ENCODE results near the gene SLC16A2. TPM values are rescaled to one million over a fixed set of nuclear protein-coding genes. Genes with fewer than 3 reads are reported as not detected.

SLC16A2 gene
- total RNA-seq = not detected

GRCh38 chrX:74421036-74421739 is at the start of gene SLC16A2:
TSS of gene SLC16A2 (plus strand) at chrX:74421493. CDS start at chrX:74421638, 145 bp downstream.
- Mint-ChIP-seq H3K36me3 (ENCODE audit: low read depth) (no peaks in the 10 kb centered on the region), H3K27me3 (ENCODE audit: low read depth) (peaks cover 26% of the 10 kb centered on the region), H3K4me3 (peak within 1 kb of the TSS; percentile 60), H3K27ac (no peak within 1 kb of the TSS), H3K4me1 (ENCODE audit: low read depth) (peaks cover 12% of the 10 kb centered on the region), H3K9me3 (ENCODE audit: insufficient read depth) (no peaks in the 10 kb centered on the region)
- ChIA-PET CTCF (no interaction called here), POLR2A (no interaction called here)
- ATAC-seq (peak; percentile 52), DNase-seq (peak; percentile 29)

- no peak overlapping the region for H3K4me3 Mint-ChIP-seq
- POLR2A ChIA-PET = no interaction called here
- ATAC-seq (no peak), DNase-seq (no peak)
- no peaks in the 10 kb centered on the region for H3K36me3 Mint-ChIP-seq (ENCODE audit: low read depth)
- no peaks in the 10 kb centered on the region for H3K9me3 Mint-ChIP-seq (ENCODE audit: insufficient read depth)
- CTCF ChIA-PET = interaction anchor here (1.4 kb wide), 1 partner anchor 12 kb away, joined by 3 read pairs; no protein-coding TSS in a partner anchor
- no peaks in the 10 kb centered on the region for H3K4me1 Mint-ChIP-seq (ENCODE audit: low read depth)
- H3K27me3 Mint-ChIP-seq (ENCODE audit: low read depth) = no peaks in the 10 kb centered on the region
- H3K27ac Mint-ChIP-seq = no peak overlapping the region
Measured at GRCh38 chrX:74372272-74372671, 49.0 kb upstream of the SLC16A2 start.

GRCh38 chrX:74377282-74377681 is 44.0 kb upstream of the SLC16A2 start:
- ATAC-seq (no peak), DNase-seq (no peak)
- ChIA-PET POLR2A (no interaction called here), CTCF (no interaction called here)
- H3K27ac Mint-ChIP-seq = no peak overlapping the region
- H3K4me3 Mint-ChIP-seq = no peak overlapping the region
- no peaks in the 10 kb centered on the region for H3K27me3 Mint-ChIP-seq (ENCODE audit: low read depth)
- no peaks in the 10 kb centered on the region for H3K4me1 Mint-ChIP-seq (ENCODE audit: low read depth)
- no peaks in the 10 kb centered on the region for H3K36me3 Mint-ChIP-seq (ENCODE audit: low read depth)
- no peaks in the 10 kb centered on the region for H3K9me3 Mint-ChIP-seq (ENCODE audit: insufficient read depth)

- Mint-ChIP-seq H3K4me1 (ENCODE audit: low read depth) (no peaks in the 10 kb centered on the region), H3K27me3 (ENCODE audit: low read depth) (peaks cover 6% of the 10 kb centered on the region), H3K36me3 (ENCODE audit: low read depth) (no peaks in the 10 kb centered on the region), H3K27ac (no peak overlapping the region), H3K4me3 (no peak overlapping the region), H3K9me3 (ENCODE audit: insufficient read depth) (no peaks in the 10 kb centered on the region)
- ATAC-seq (peak; percentile 65), DNase-seq (peak; percentile 61)
- CTCF ChIA-PET = interaction anchor here (3.8 kb wide), 1 partner anchor 164 kb away, joined by 16 read pairs; no protein-coding TSS in a partner anchor
- POLR2A ChIA-PET = no interaction called here
Measured at GRCh38 chrX:74382613-74383012, 38.7 kb upstream of the SLC16A2 start.

- no peaks in the 10 kb centered on the region for H3K36me3 Mint-ChIP-seq (ENCODE audit: low read depth)
- ChIA-PET POLR2A (no interaction called here), CTCF (interaction anchor here (1.1 to 3.8 kb wide), 3 partner anchors 11 to 163 kb away, joined by 3 to 16 read pairs (median 4); no protein-coding TSS in a partner anchor)
- no peak overlapping the region for H3K27ac Mint-ChIP-seq
- H3K4me1 Mint-ChIP-seq (ENCODE audit: low read depth) = no peaks in the 10 kb centered on the region
- H3K4me3 Mint-ChIP-seq = no peak overlapping the region
- DNase-seq (peak; percentile 30), ATAC-seq (no peak)
- no peaks in the 10 kb centered on the region for H3K9me3 Mint-ChIP-seq (ENCODE audit: insufficient read depth)
- peaks cover 6% of the 10 kb centered on the region for H3K27me3 Mint-ChIP-seq (ENCODE audit: low read depth)
Measured at GRCh38 chrX:74383611-74384010, 37.7 kb upstream of the SLC16A2 start.

- CTCF ChIA-PET = no interaction called here
- no peak overlapping the region for H3K27ac Mint-ChIP-seq
- ATAC-seq = no peak
- H3K4me1 Mint-ChIP-seq (ENCODE audit: low read depth) = no peaks in the 10 kb centered on the region
- H3K36me3 Mint-ChIP-seq (ENCODE audit: low read depth) = no peaks in the 10 kb centered on the region
- no peak overlapping the region for H3K4me3 Mint-ChIP-seq
- H3K27me3 Mint-ChIP-seq (ENCODE audit: low read depth) = peaks cover 13% of the 10 kb centered on the region
- POLR2A ChIA-PET = no interaction called here
- no peaks in the 10 kb centered on the region for H3K9me3 Mint-ChIP-seq (ENCODE audit: insufficient read depth)
- no peak for DNase-seq
Measured at GRCh38 chrX:74389016-74389722, 32.1 kb upstream of the SLC16A2 start.

GRCh38 chrX:74395556-74395955 is 25.7 kb upstream of the SLC16A2 start:
- H3K4me3 Mint-ChIP-seq = no peak overlapping the region
- no peaks in the 10 kb centered on the region for H3K4me1 Mint-ChIP-seq (ENCODE audit: low read depth)
- DNase-seq = no peak
- no peaks in the 10 kb centered on the region for H3K36me3 Mint-ChIP-seq (ENCODE audit: low read depth)
- no peak overlapping the region for H3K27ac Mint-ChIP-seq
- H3K27me3 Mint-ChIP-seq (ENCODE audit: low read depth) = peaks cover 3% of the 10 kb centered on the region
- no peaks in the 10 kb centered on the region for H3K9me3 Mint-ChIP-seq (ENCODE audit: insufficient read depth)
- CTCF ChIA-PET = no interaction called here
- POLR2A ChIA-PET = no interaction called here
- no peak for ATAC-seq

GRCh38 chrX:74405973-74406489 is 15.3 kb upstream of the SLC16A2 start:
- no peaks in the 10 kb centered on the region for H3K9me3 Mint-ChIP-seq (ENCODE audit: insufficient read depth)
- ChIA-PET CTCF (no interaction called here), POLR2A (no interaction called here)
- ATAC-seq (no peak), DNase-seq (no peak)
- no peak overlapping the region for H3K4me3 Mint-ChIP-seq
- H3K36me3 Mint-ChIP-seq (ENCODE audit: low read depth) = no peaks in the 10 kb centered on the region
- no peaks in the 10 kb centered on the region for H3K27me3 Mint-ChIP-seq (ENCODE audit: low read depth)
- no peaks in the 10 kb centered on the region for H3K4me1 Mint-ChIP-seq (ENCODE audit: low read depth)
- no peak overlapping the region for H3K27ac Mint-ChIP-seq

GRCh38 chrX:74408304-74408703 is 13.0 kb upstream of the SLC16A2 start:
- ATAC-seq (no peak), DNase-seq (no peak)
- ChIA-PET POLR2A (no interaction called here), CTCF (no interaction called here)
- Mint-ChIP-seq H3K4me3 (no peak overlapping the region), H3K27me3 (ENCODE audit: low read depth) (no peaks in the 10 kb centered on the region), H3K27ac (no peak overlapping the region), H3K9me3 (ENCODE audit: insufficient read depth) (no peaks in the 10 kb centered on the region), H3K36me3 (ENCODE audit: low read depth) (no peaks in the 10 kb centered on the region), H3K4me1 (ENCODE audit: low read depth) (no peaks in the 10 kb centered on the region)

- DNase-seq (no peak), ATAC-seq (peak; percentile 31)
- Mint-ChIP-seq H3K27me3 (ENCODE audit: low read depth) (peaks cover 26% of the 10 kb centered on the region), H3K4me1 (ENCODE audit: low read depth) (peaks cover 12% of the 10 kb centered on the region), H3K36me3 (ENCODE audit: low read depth) (no peaks in the 10 kb centered on the region), H3K9me3 (ENCODE audit: insufficient read depth) (no peaks in the 10 kb centered on the region), H3K4me3 (peak overlapping the region; percentile 46), H3K27ac (no peak overlapping the region)
- ChIA-PET POLR2A (no interaction called here), CTCF (no interaction called here)
Measured at GRCh38 chrX:74419864-74420195, 1.5 kb upstream of the SLC16A2 start.

- no peaks in the 10 kb centered on the region for H3K9me3 Mint-ChIP-seq (ENCODE audit: insufficient read depth)
- peak overlapping the region; percentile 60 for H3K4me3 Mint-ChIP-seq
- DNase-seq (peak; percentile 20), ATAC-seq (peak; percentile 28)
- H3K27ac Mint-ChIP-seq = no peak overlapping the region
- POLR2A ChIA-PET = no interaction called here
- peaks cover 12% of the 10 kb centered on the region for H3K4me1 Mint-ChIP-seq (ENCODE audit: low read depth)
- CTCF ChIA-PET = no interaction called here
- H3K27me3 Mint-ChIP-seq (ENCODE audit: low read depth) = peaks cover 26% of the 10 kb centered on the region
- H3K36me3 Mint-ChIP-seq (ENCODE audit: low read depth) = no peaks in the 10 kb centered on the region
Measured at GRCh38 chrX:74420196-74421035, 877 bp upstream of the SLC16A2 start.

Data from activated CD8-positive, alpha-beta T cell treated with anti-CD3 and anti-CD28 coated beads, Interleukin-2, amount 10 ng/mL, durations not matched to agents 7 days and 5 days (primary cell).